T-cell (primary cell): Measurements from ENCODE around the gene GNPTG. TPM values are rescaled to one million over a fixed set of nuclear protein-coding genes. Genes with fewer than 3 reads are reported as not detected.

Source experiments
- ATAC-seq, 4 experiments: fragments of 200-7000 bp in 3 of 4; fragments of 150-1000 bp in 1 of 4; cut with Tn5 transposase; replicated peaks in 1 of 4; 1 replicate in 3 of 4; 2 replicates in 1 of 4; pipeline ENCODE4 v1.10.0; 2021; ENCODE audit warnings: moderate library complexity in 3 of 4, mild to moderate bottlenecking in 2 of 4, moderate number of reproducible peaks in 1 of 4
- CTCF ChIA-PET, 2 donors: fragments of 300-600 bp; sonication (Branson Sonifier 250); formaldehyde crosslinking; loops; one replicate each; lab custom pipeline; 2022; ENCODE audit warnings: antibody characterized with exemption in 2 of 2; lab: Charles Lee
- POLR2A ChIA-PET, 2 donors: fragments of 300-600 bp; sonication (Branson Sonifier 250); formaldehyde crosslinking; loops; one replicate each; lab custom pipeline; 2022; ENCODE audit warnings: antibody characterized with exemption in 2 of 2; lab: Charles Lee
- DNase-seq, 35 experiments: peaks; one replicate each; pipeline versions ENCODE4 v3.0.0 to v3.0.0-alpha.2; 2013 to 2023
- H3K27ac ChIP-seq: one replicate; pipeline ENCODE4 v1.5.1; 2013; ENCODE audit warnings: low read length
- H3K27me3 ChIP-seq, 2 experiments: replicated peaks in 1 of 2; 1 replicate in 1 of 2; 2 replicates in 1 of 2; pipeline versions ENCODE4 v1.6.1 to v1.7.0; 2013; ENCODE audit warnings: low read length in 1 of 2, mixed read lengths in 1 of 2; ENCODE audit not compliant: control insufficient read depth in 2 of 2, insufficient read depth in 2 of 2; ENCODE audit errors: extremely low read depth in 1 of 2
- H3K36me3 ChIP-seq, 2 donors: 1 replicate in 1 of 2; 2 replicates in 1 of 2; pipeline versions ENCODE4 v1.6.1 to v1.7.0; 2013; ENCODE audit warnings: low read length in 1 of 2; ENCODE audit not compliant: control insufficient read depth in 2 of 2, insufficient read depth in 1 of 2; ENCODE audit errors: extremely low read depth in 1 of 2
- H3K4me1 ChIP-seq, 2 experiments: 1 replicate in 1 of 2; 2 replicates in 1 of 2; pipeline versions ENCODE4 v1.6.1 to v1.7.0; 2013; ENCODE audit warnings: low read length in 2 of 2, mixed read lengths in 1 of 2; ENCODE audit not compliant: insufficient read depth in 2 of 2, control insufficient read depth in 1 of 2; ENCODE audit errors: extremely low read depth in 1 of 2
- H3K4me3 ChIP-seq, 2 donors: 1 replicate in 1 of 2; 2 replicates in 1 of 2; pipeline versions ENCODE4 v1.5.1 to v1.7.0; 2013; ENCODE audit warnings: mild to moderate bottlenecking in 2 of 2, low read length in 1 of 2, moderate library complexity in 1 of 2; ENCODE audit not compliant: control insufficient read depth in 1 of 2; ENCODE audit errors: extremely low read depth in 1 of 2
- H3K9me3 ChIP-seq: 2 replicates; pipeline ENCODE4 v1.7.0; 2013
- H3K27ac Mint-ChIP-seq, 2 donors: one replicate each; pipeline ENCODE4 v1.8.0; 2020 to 2021; ENCODE audit warnings: mild to moderate bottlenecking in 2 of 2, mixed read lengths in 2 of 2
- H3K27me3 Mint-ChIP-seq, 2 donors: one replicate each; pipeline ENCODE4 v1.8.0; 2021 to 2022; ENCODE audit warnings: mixed read lengths in 2 of 2
- H3K36me3 Mint-ChIP-seq: one replicate; pipeline ENCODE4 v1.8.0; 2021; ENCODE audit warnings: mixed read lengths
- H3K4me1 Mint-ChIP-seq, 3 donors: one replicate each; pipeline ENCODE4 v1.8.0; 2020 to 2022; ENCODE audit warnings: mixed read lengths in 3 of 3, mild to moderate bottlenecking in 1 of 3
- H3K4me3 Mint-ChIP-seq, 3 donors: one replicate each; pipeline ENCODE4 v1.8.0; 2020 to 2022; ENCODE audit warnings: mild to moderate bottlenecking in 3 of 3, mixed read lengths in 3 of 3, moderate library complexity in 3 of 3
- H3K9me3 Mint-ChIP-seq, 3 donors: one replicate each; pipeline ENCODE4 v1.8.0; 2020 to 2022; ENCODE audit warnings: mixed read lengths in 3 of 3
- WGBS: methylation state at CpG from one replicate; pipeline ENCODE4 v1.1.5; 2013; ENCODE audit warnings: missing lambda C conversion rate; ENCODE audit not compliant: insufficient coverage; 5-methylcytosine and 5-hydroxymethylcytosine counted together
- total RNA-seq, 35 experiments: library from RNA in 6 of 35; stranded (reverse) in 6 of 35; fragments of 120-200 nt in 1 of 35; gene quantifications; one replicate each; pipeline versions ENCODE4 v1.2.1 to v1.2.4 and lab custom pipeline; 2013 to 2026

Gene GNPTG
- total RNA-seq, 5 donors from 2014 or later (not counting 1 experiment from before 2014, with no cell fraction given) = 42.6 to 66.5 (median 63.1) TPM

GRCh38 chr16:1364510-1364909 is 12.8 kb downstream of the GNPTG start:
- CTCF ChIA-PET = interaction anchor here in 1 of 2 donors (1.0 kb wide), 1 partner anchor 15 kb away, joined by 3 read pairs; no protein-coding TSS in a partner anchor
- H3K9me3 Mint-ChIP-seq = no peaks in the 10 kb centered on the region
- WGBS = 84% methylated on average over 18 of the region's 22 CpGs
- Histone ChIP-seq H3K27me3 (no peaks in the 10 kb centered on the region), H3K4me3 (no peak overlapping the region), H3K36me3 (peaks cover 14 to 52% of the 10 kb centered on the region in 2 donors), H3K27ac (no peak overlapping the region), H3K4me1 (peaks cover 0 to 4% of the 10 kb centered on the region in 2 experiments), H3K9me3 (no peaks in the 10 kb centered on the region)
- H3K4me1 Mint-ChIP-seq = peaks cover 0 to 5% (median 2%) of the 10 kb centered on the region in 3 donors
- no peak for DNase-seq
- no peak for ATAC-seq
- no peak overlapping the region for H3K27ac Mint-ChIP-seq
- H3K4me3 Mint-ChIP-seq = no peak overlapping the region
- H3K27me3 Mint-ChIP-seq = no peaks in the 10 kb centered on the region
- POLR2A ChIA-PET = no interaction called here
- peaks cover 2% of the 10 kb centered on the region for H3K36me3 Mint-ChIP-seq

DNA sequence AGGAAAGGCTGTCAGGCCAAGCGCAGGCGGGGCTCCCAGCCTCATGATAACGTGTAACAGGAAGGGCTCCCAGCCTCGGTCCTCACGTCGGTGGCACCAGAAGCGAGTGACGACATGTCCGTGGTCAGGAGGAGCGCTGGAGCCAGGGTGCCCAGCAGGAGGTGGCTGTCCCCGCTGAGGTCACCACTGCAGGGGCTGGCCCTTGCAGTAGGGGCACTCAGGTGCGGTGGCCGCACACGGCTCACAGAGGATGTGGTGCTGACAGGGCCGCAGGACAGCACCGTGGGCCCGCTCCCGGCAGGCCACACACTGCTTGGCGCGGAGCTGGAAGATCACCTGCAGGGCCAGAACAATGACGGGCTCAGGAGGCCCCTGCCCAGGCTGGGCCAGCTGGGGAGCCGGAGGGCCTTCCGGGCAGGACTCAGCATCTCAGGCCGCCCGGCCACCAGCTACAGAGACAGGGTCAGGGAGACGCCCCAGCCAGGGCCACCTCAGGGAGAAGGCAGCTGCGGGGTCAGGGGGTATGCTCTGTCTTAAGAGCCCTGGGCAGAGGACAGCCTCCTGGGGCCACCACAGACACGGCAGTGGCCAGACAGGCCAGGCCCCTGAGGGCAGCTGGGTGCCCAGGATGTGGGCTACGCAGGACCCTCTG is 14.5 kb downstream of the GNPTG start:
- DNase-seq (no peak), ATAC-seq (no peak)
- WGBS = 89% methylated on average over 26 of the region's 29 CpGs
- no peaks in the 10 kb centered on the region for H3K27me3 ChIP-seq
- H3K4me1 ChIP-seq = peaks cover 0 to 4% of the 10 kb centered on the region in 2 experiments
- Mint-ChIP-seq H3K4me1 (peaks cover 0 to 5% (median 2%) of the 10 kb centered on the region in 3 donors), H3K27ac (no peak overlapping the region), H3K9me3 (no peaks in the 10 kb centered on the region), H3K36me3 (peaks cover 2% of the 10 kb centered on the region), H3K27me3 (no peaks in the 10 kb centered on the region), H3K4me3 (no peak overlapping the region)
- ChIA-PET POLR2A (interaction anchor here in 1 of 2 donors (0.5 kb wide), 1 partner anchor 14 kb away, joined by 7 read pairs; no protein-coding TSS in a partner anchor), CTCF (no interaction called here)
- peaks cover 14 to 55% of the 10 kb centered on the region in 2 donors for H3K36me3 ChIP-seq
- no peak overlapping the region for H3K4me3 ChIP-seq
- no peak overlapping the region for H3K27ac ChIP-seq
- H3K9me3 ChIP-seq = no peaks in the 10 kb centered on the region

DNA sequence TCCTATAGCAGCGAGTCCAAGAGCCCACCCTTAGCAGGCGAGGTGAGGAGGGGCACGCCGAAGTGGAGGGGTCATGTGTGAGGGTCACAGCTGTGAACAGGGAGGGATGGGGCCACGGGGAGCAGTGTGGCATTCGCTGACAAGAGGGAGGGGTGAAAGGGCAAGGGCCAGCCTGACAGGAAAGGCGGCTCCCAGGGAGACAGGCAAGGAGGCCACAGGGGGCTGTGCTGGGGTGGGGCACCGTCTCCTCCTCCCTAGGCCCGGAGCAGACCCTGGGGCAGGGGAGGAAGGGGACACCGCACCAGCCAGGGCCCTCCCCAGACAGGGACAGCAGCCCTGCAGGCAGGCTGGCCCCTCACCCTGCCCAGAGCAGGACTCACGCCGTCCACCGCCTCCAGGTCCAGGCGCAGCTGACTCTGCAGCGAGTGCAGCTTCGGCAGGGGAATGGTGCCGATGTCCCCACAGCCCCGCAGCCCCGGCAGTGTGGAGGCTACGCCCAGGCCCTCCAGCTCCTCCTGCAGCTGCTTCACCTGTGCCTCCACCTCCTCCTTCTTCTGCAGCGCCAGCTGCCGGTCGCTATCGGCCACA is 15.1 kb downstream of the GNPTG start:
- no peak for DNase-seq
- no peak overlapping the region for H3K4me3 Mint-ChIP-seq
- H3K9me3 Mint-ChIP-seq = no peaks in the 10 kb centered on the region
- H3K4me1 Mint-ChIP-seq = peaks cover 0 to 5% (median 2%) of the 10 kb centered on the region in 3 donors
- H3K27me3 Mint-ChIP-seq = no peaks in the 10 kb centered on the region
- H3K36me3 Mint-ChIP-seq = peaks cover 2% of the 10 kb centered on the region
- ChIA-PET CTCF (interaction anchor here in 1 of 2 donors (0.6 kb wide), 1 partner anchor 11 kb away, joined by 7 read pairs; no protein-coding TSS in a partner anchor), POLR2A (no interaction called here)
- H3K27me3 ChIP-seq = no peaks in the 10 kb centered on the region
- WGBS = 97% methylated on average over 23 of the region's 24 CpGs
- H3K4me1 ChIP-seq = peaks cover 0 to 4% of the 10 kb centered on the region in 2 experiments
- peaks cover 13 to 52% of the 10 kb centered on the region in 2 donors for H3K36me3 ChIP-seq
- H3K27ac ChIP-seq = no peak overlapping the region
- H3K9me3 ChIP-seq = no peaks in the 10 kb centered on the region
- no peak overlapping the region for H3K27ac Mint-ChIP-seq
- ATAC-seq = no peak
- H3K4me3 ChIP-seq = no peak overlapping the region

DNA sequence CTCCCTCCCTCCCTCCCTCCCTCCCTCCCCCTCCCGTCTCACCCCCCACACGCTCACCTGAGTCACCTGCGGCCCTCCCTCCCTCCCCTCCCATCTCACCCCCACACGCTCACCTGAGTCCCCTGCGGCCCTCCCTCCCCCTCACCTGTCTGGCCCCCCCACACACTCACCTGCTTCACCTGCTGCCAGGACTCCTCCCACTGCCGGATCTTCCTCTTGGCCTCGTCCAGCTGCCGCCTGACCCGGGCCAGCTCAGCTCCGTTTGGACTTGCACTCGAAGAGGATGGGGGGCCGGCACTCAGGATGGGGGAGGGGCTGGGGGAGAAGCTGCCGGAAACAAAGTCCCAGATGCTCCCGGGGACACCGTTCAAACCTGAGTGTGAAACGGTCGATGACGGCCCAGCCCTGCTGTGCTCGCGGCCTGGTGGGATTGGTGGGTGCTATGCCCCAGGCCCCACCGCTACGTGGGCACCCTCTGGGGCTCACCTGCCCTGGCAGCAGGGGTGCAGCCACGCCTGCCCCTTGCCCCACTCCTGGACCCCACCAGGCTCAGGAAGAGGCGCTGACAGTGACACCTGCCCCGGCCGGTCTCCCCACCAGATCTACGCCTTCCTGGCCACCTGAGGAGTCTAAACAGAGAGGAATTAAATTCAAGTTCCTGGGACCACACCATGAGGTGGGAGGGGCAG is 15.9 kb downstream of the GNPTG start:
- no peaks in the 10 kb centered on the region for H3K9me3 ChIP-seq
- H3K4me1 ChIP-seq = peaks cover 0 to 4% of the 10 kb centered on the region in 2 experiments
- ATAC-seq (no peak), DNase-seq (no peak)
- Mint-ChIP-seq H3K36me3 (peaks cover 2% of the 10 kb centered on the region), H3K9me3 (no peaks in the 10 kb centered on the region), H3K27me3 (no peaks in the 10 kb centered on the region), H3K27ac (no peak overlapping the region), H3K4me3 (no peak overlapping the region), H3K4me1 (peaks cover 0 to 5% (median 2%) of the 10 kb centered on the region in 3 donors)
- 94% methylated on average over 14 of the region's 27 CpGs for WGBS
- peaks cover 12 to 44% of the 10 kb centered on the region in 2 donors for H3K36me3 ChIP-seq
- ChIA-PET CTCF (interaction anchor here in 1 of 2 donors (0.6 kb wide), 1 partner anchor 11 kb away, joined by 7 read pairs; no protein-coding TSS in a partner anchor), POLR2A (no interaction called here)
- no peak overlapping the region for H3K4me3 ChIP-seq
- H3K27ac ChIP-seq = no peak overlapping the region
- no peaks in the 10 kb centered on the region for H3K27me3 ChIP-seq

- no peak overlapping the region for H3K4me3 Mint-ChIP-seq
- no peak overlapping the region for H3K4me3 ChIP-seq
- H3K36me3 Mint-ChIP-seq = peaks cover 1% of the 10 kb centered on the region
- H3K4me1 Mint-ChIP-seq = no peaks in the 10 kb centered on the region
- H3K27me3 Mint-ChIP-seq = no peaks in the 10 kb centered on the region
- ChIA-PET POLR2A (no interaction called here), CTCF (interaction anchor here in 1 of 2 donors (0.7 kb wide), 1 partner anchor 89 kb away, joined by 3 read pairs; no protein-coding TSS in a partner anchor)
- DNase-seq (no peak), ATAC-seq (no peak)
- H3K36me3 ChIP-seq = peaks cover 10 to 32% of the 10 kb centered on the region in 2 donors
- H3K9me3 Mint-ChIP-seq = no peaks in the 10 kb centered on the region
- no peak overlapping the region for H3K27ac Mint-ChIP-seq
- no peaks in the 10 kb centered on the region for H3K9me3 ChIP-seq
- no peaks in the 10 kb centered on the region for H3K27me3 ChIP-seq
- no peak overlapping the region for H3K27ac ChIP-seq
- H3K4me1 ChIP-seq = no peaks in the 10 kb centered on the region
- WGBS = 97% methylated on average over 26 of the region's 33 CpGs
Measured at GRCh38 chr16:1371054-1371978, 19.6 kb downstream of the GNPTG start.
